Spleen (tissue), 7 donors: ENCODE measurements around the gene ZC3H4.
A peak's percentile ranks its signal among the peaks of the same experiment; 100 is the strongest.

Experiments used
- POLR2A ChIP-seq, 3 donors: fragments of 450-650 bp; IDR thresholded peaks; one replicate each; pipeline ENCODE4 v1.5.1; 2017; ENCODE audit warnings: antibody characterized with exemption in 3 of 3, mild to moderate bottlenecking in 1 of 3
- POLR2AphosphoS5 ChIP-seq, 3 donors: sonication (generic); formaldehyde crosslinking; IDR thresholded peaks; one replicate each; pipeline ENCODE4 v1.5.1; 2017; ENCODE audit warnings: antibody characterized with exemption in 3 of 3
- TF ChIP-seq, protein P1 (sequence below), 11 experiments: fragments of 200-600 bp in 7 of 11; fragments of 450-650 bp in 4 of 11; sonication (generic) in 4 of 11; IDR thresholded peaks in 8 of 11; conservative IDR thresholded peaks in 3 of 11; 1 replicate in 7 of 11; 2 replicates in 4 of 11; pipeline versions ENCODE4 v1.4.0 to v1.8.0; 2016 to 2021; ENCODE audit warnings: antibody characterized with exemption in 11 of 11, inconsistent platforms in 4 of 11, mild to moderate bottlenecking in 1 of 11
- donor health status: DM: no; HTN: no; CAD: no; lungs with moderate emphysema.
- donor health status: DM: no; HTN: no; CAD: no.
- donor health status: DM: no; HTN: no; CAD: no.

DNA sequence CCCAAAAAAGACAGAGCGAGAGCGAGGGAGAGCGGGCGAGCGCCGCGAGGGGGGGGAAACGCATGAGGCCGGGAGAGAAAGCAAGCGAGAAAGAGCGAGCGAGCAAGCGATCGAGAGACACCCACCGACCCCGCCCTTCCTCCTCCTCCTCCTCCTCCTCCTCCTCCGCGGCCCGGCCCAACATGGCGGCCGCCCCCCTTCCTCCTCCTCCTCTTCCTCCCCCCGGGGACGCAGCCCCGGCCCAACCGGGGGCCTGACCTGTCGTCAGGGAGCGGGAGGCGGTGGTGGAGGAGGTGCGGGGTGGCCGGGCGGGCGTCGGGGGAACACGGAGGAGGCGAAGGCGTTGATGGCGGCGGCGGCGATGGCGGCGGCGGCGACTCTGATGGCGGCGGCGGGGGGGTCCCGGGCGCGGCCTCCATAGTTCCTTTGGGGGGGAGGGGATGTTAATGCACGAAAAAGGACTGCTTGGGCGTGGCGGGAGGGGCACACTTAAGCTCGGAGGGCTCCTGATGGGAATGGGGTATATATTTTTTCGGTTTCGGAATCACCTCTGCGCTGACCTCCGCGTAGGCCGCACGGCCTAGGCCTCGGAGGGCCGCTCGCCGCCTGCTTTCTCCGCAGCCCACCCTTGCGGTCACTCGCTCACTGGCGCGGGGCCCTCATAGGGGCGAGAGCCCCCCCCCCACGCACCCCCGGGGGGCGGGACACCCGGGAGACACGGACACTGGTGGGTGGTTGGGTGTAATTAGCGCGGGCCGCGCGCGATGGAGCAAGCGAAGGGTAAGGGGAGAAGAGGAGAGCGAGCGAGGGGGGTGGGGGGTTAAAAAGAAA lies 1.2 kb downstream of the ZC3H4 start:
- TF ChIP-seq, protein P1, sequence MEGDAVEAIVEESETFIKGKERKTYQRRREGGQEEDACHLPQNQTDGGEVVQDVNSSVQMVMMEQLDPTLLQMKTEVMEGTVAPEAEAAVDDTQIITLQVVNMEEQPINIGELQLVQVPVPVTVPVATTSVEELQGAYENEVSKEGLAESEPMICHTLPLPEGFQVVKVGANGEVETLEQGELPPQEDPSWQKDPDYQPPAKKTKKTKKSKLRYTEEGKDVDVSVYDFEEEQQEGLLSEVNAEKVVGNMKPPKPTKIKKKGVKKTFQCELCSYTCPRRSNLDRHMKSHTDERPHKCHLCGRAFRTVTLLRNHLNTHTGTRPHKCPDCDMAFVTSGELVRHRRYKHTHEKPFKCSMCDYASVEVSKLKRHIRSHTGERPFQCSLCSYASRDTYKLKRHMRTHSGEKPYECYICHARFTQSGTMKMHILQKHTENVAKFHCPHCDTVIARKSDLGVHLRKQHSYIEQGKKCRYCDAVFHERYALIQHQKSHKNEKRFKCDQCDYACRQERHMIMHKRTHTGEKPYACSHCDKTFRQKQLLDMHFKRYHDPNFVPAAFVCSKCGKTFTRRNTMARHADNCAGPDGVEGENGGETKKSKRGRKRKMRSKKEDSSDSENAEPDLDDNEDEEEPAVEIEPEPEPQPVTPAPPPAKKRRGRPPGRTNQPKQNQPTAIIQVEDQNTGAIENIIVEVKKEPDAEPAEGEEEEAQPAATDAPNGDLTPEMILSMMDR (IDR thresholded peaks at IDR 0.05 in 8 of 11, conservative IDR thresholded peaks at IDR 0.05 in 3 of 11): no peak
- TF ChIP-seq POLR2AphosphoS5 (IDR thresholded peaks at IDR 0.05) (peak; percentile 91 to 93 (median 91)), POLR2A (IDR thresholded peaks at IDR 0.05) (peak; percentile 58 to 93 (median 71))
